GM21526 (cell line): ENCODE data around the gene KRT7.
"Not testable (repeated sequence)": the region's sequence is repeated elsewhere in the genome, so short reads cannot be mapped to it uniquely, and the experiment has no call there.

Experiments used
- ATAC-seq: cut with Tn5 transposase; IDR thresholded peaks from one replicate; pipeline ENCODE4 v1.9.1; 2021; ENCODE audit warnings: moderate library complexity; ENCODE audit not compliant: unreplicated experiment, low FRiP score

KRT7 gene

GRCh38 chr12:52243259-52243855 lies 10.3 kb downstream of the KRT7 start:
- ATAC-seq = no peak

GRCh38 chr12:52243856-52244614 lies 11.0 kb downstream of the KRT7 start:
- peak; percentile 79 for ATAC-seq

- no peak for ATAC-seq
These were observed 11.6 kb downstream of the KRT7 start for GRCh38 chr12:52244615-52244994.

- no peak for ATAC-seq
These were observed 12.4 kb downstream of the KRT7 start for GRCh38 chr12:52245259-52245961.

- ATAC-seq = no peak
These were observed 13.0 kb downstream of the KRT7 start for GRCh38 chr12:52245962-52246569.

GRCh38 chr12:52246720-52247621 lies 13.9 kb downstream of the KRT7 start:
- ATAC-seq = no peak

GRCh38 chr12:52247622-52248540 lies 14.8 kb downstream of the KRT7 start:
- no peak for ATAC-seq

GRCh38 chr12:52248541-52249461 lies 15.8 kb downstream of the KRT7 start:
- ATAC-seq = no peak

- ATAC-seq = no peak
These were observed 16.5 kb downstream of the KRT7 start for GRCh38 chr12:52249511-52250047.

GRCh38 chr12:52250048-52250990 lies 17.3 kb downstream of the KRT7 start:
- ATAC-seq = no peak

- no peak for ATAC-seq
These were observed 18.5 kb downstream of the KRT7 start for GRCh38 chr12:52251367-52252051.

GRCh38 chr12:52252175-52252615 lies 19.2 kb downstream of the KRT7 start:
- ATAC-seq = not testable (repeated sequence)

GRCh38 chr12:52252728-52253343 lies 19.8 kb downstream of the KRT7 start:
- ATAC-seq = no peak

GRCh38 chr12:52253391-52254179 lies 20.5 kb downstream of the KRT7 start:
- ATAC-seq = no peak
